Neural progenitor cell (in vitro differentiated cells): Measurements from ENCODE around the gene KIF26A.

Experiments used
- EZH2phosphoT487 ChIP-seq: fragments of 200-600 bp; sonication (generic); IDR thresholded peaks from 2 replicates; pipeline ENCODE4 v1.6.1; 2017; ENCODE audit warnings: antibody characterized with exemption
- TF ChIP-seq, protein P1 (sequence below): fragments of 200-600 bp; sonication (generic); IDR thresholded peaks from 2 replicates; pipeline ENCODE4 v1.5.1; 2017; ENCODE audit warnings: antibody characterized with exemption, mild to moderate bottlenecking

GRCh38 chr14:104227806-104228205 is 89.4 kb downstream of the KIF26A start:
- TF ChIP-seq, protein P1, sequence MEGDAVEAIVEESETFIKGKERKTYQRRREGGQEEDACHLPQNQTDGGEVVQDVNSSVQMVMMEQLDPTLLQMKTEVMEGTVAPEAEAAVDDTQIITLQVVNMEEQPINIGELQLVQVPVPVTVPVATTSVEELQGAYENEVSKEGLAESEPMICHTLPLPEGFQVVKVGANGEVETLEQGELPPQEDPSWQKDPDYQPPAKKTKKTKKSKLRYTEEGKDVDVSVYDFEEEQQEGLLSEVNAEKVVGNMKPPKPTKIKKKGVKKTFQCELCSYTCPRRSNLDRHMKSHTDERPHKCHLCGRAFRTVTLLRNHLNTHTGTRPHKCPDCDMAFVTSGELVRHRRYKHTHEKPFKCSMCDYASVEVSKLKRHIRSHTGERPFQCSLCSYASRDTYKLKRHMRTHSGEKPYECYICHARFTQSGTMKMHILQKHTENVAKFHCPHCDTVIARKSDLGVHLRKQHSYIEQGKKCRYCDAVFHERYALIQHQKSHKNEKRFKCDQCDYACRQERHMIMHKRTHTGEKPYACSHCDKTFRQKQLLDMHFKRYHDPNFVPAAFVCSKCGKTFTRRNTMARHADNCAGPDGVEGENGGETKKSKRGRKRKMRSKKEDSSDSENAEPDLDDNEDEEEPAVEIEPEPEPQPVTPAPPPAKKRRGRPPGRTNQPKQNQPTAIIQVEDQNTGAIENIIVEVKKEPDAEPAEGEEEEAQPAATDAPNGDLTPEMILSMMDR = no peak
- no peak for TF ChIP-seq EZH2phosphoT487
